ENCODE measurements around the gene AFAP1L1. TPM values are rescaled to one million over a fixed set of nuclear protein-coding genes. Genes with fewer than 3 reads are reported as not detected.

Gene AFAP1L1
- total and polyA plus RNA-seq, 10 of the 15 experiments (the other 5 are each of a cell fraction or from before 2014, with no cell fraction given) = 0.11 TPM; not detected in 9

GRCh38 chr5:149223081-149223848 is 48.4 kb upstream of the AFAP1L1 start:
- in situ Hi-C loops (cut with MboI) = no loop called here
- no peak; the same call in 2 of the 3 replicates for ATAC-seq
- Histone ChIP-seq H2AFZ (ENCODE audit: control insufficient read depth, low read depth, low read length) (no peak overlapping the region), H3K27me3 (replicated peaks in 1 of 2; ENCODE audit: control insufficient read depth in 2 of 2, insufficient read depth in 2 of 2, low read length in 1 of 2) (no peaks in the 10 kb centered on the region; a peak in 1 of 4 replicates), H4K20me1 (ENCODE audit: control insufficient read depth, insufficient read depth) (no peaks in the 10 kb centered on the region), H3K36me3 (ENCODE audit: control insufficient read depth in 2 of 2, insufficient read depth in 2 of 2, low read length in 1 of 2) (no peaks in the 10 kb centered on the region), H3K9me3 (replicated peaks; ENCODE audit: control insufficient read depth, insufficient read depth, low read length) (no peaks in the 10 kb centered on the region), H3K4me2 (ENCODE audit: control insufficient read depth, insufficient read depth) (no peak overlapping the region), H3K4me1 (ENCODE audit: control insufficient read depth, insufficient read depth, low read length) (no peaks in the 10 kb centered on the region), H3K9ac (ENCODE audit: control insufficient read depth, insufficient read depth, low read length) (no peak overlapping the region), H3K4me3 (no peak overlapping the region), H3K79me2 (ENCODE audit: control insufficient read depth, insufficient read depth, low read length) (no peaks in the 10 kb centered on the region), H3K27ac (ENCODE audit: control insufficient read depth, insufficient read depth) (no peak overlapping the region)
- BruUV-seq (replicated peaks) = no TSS peak
- ChIA-PET CTCF (interaction anchor here (1.5 kb wide), 1 partner anchor 41 kb away, joined by 3 read pairs; no protein-coding TSS in a partner anchor), SMC1A (ENCODE audit: uncharacterized antibody, unreplicated experiment) (interaction anchor here (0.6 kb wide), 1 partner anchor 1826 kb away, joined by 3 read pairs; no protein-coding TSS in a partner anchor), RAD21 (ENCODE audit: unreplicated experiment) (no interaction called here), POLR2A (interaction anchor here (0.6 kb wide), 1 partner anchor 26 kb away, joined by 4 read pairs; no protein-coding TSS in a partner anchor)
- WGBS (ENCODE audit: insufficient coverage, insufficient replicate concordance, low lambda C conversion rate, missing lambda C conversion rate) = 23% methylated on average over 11 of the region's 11 CpGs
- no peak for FAIRE-seq
- DNase-seq (ENCODE audit: low read depth, low spot score) = no peak
- intact Hi-C loops (cut with micrococcal nuclease; ENCODE audit: unreplicated experiment) = no loop called here
- no peak for TF ChIP-seq TAF1 (IDR thresholded peaks at IDR 0.05; ENCODE audit: borderline replicate concordance, low read depth, low read length)
- TF ChIP-seq EZH2 (IDR thresholded peaks at IDR 0.05; ENCODE audit: borderline replicate concordance, control insufficient read depth, low read depth, low read length) = no peak
- no peak for TF ChIP-seq CEBPB (IDR thresholded peaks at IDR 0.05; ENCODE audit: borderline replicate concordance in 1 of 2, low read depth in 2 of 2, low read length in 2 of 2)
- TF ChIP-seq MLLT1 (IDR thresholded peaks at IDR 0.05) = no peak
- TF ChIP-seq IKZF1 (conservative IDR thresholded peaks at IDR 0.05) = no peak
- TF ChIP-seq MXI1 (IDR thresholded peaks at IDR 0.05; ENCODE audit: low read depth, low read length) = no peak
- TF ChIP-seq HDAC2 (IDR thresholded peaks at IDR 0.05) = no peak
- TF ChIP-seq NFXL1 (IDR thresholded peaks at IDR 0.05; ENCODE audit: borderline replicate concordance) = no peak
- no peak for TF ChIP-seq PBX3 (IDR thresholded peaks at IDR 0.05; ENCODE audit: insufficient replicate concordance, low read depth, low read length)
- TF ChIP-seq NR2C1 (IDR thresholded peaks at IDR 0.05) = no peak
- no peak for TF ChIP-seq SREBF1 (IDR thresholded peaks at IDR 0.05; ENCODE audit: low read length)
- no peak for TF ChIP-seq ZBED1 (IDR thresholded peaks at IDR 0.05; ENCODE audit: borderline replicate concordance)
- no peak for TF ChIP-seq ZSCAN29 (IDR thresholded peaks at IDR 0.05)
- no peak for TF ChIP-seq E2F8 (IDR thresholded peaks at IDR 0.05; ENCODE audit: low read depth, partially characterized antibody)
- no peak for TF ChIP-seq ETV6 (conservative IDR thresholded peaks at IDR 0.05 in 1 of 2, IDR thresholded peaks at IDR 0.05 in 1 of 2; ENCODE audit: borderline replicate concordance in 1 of 2, low read depth in 1 of 2)
- TF ChIP-seq ELK1 (IDR thresholded peaks at IDR 0.05; ENCODE audit: low read depth, low read length) = no peak
- TF ChIP-seq FOXK2 (IDR thresholded peaks at IDR 0.05) = no peak

All from GM12878 (cell line).